HepG2 (cell line): ENCODE data around the gene GPR179. TPM values are rescaled to one million over a fixed set of nuclear protein-coding genes. Genes with fewer than 3 reads are reported as not detected.

ENCODE experiments used
- ATAC-seq: fragments of 200-7000 bp; cut with Tn5 transposase; 3 replicates; pipeline ENCODE4 v1.9.1; 2020; ENCODE audit warnings: mild to moderate bottlenecking, moderate library complexity
- BruUV-seq: library from RNA; stranded (reverse); fragments of 400-500 nt; replicated peaks from 2 replicates; lab custom pipeline; 2021; lab: Mats Ljungman, UMichigan
- CTCF ChIA-PET: fragments of 300-600 bp; formaldehyde crosslinking; extraction: SDS; loops from one replicate; lab custom pipeline; 2021; ENCODE audit warnings: low total read pairs, inconsistent platforms, low intra/inter-chr PET ratio; lab: Yijun Ruan, JAX
- POLR2A ChIA-PET: fragments of 350-600 bp; sonication (Branson Sonifier 250); formaldehyde crosslinking; loops from one replicate; lab custom pipeline; 2020; ENCODE audit warnings: antibody characterized with exemption, inconsistent platforms; lab: Yijun Ruan, JAX
- DNase-seq: peaks from one replicate; pipeline ENCODE4 v3.0.0-alpha.2; 2015; ENCODE audit warnings: low spot score
- FAIRE-seq: peaks from 3 replicates; lab custom pipeline; 2011; peaks lifted over from hg19 to GRCh38; lab: Jason Lieb, UNC
- H2AFZ ChIP-seq: one replicate; pipeline ENCODE4 v1.6.1; 2011; ENCODE audit warnings: low read length, inconsistent platforms
- H3K27ac ChIP-seq: fragments of 300-600 bp; 3 replicates; pipeline ENCODE4 v1.8.0; 2011; ENCODE audit warnings: mixed run types, mild to moderate bottlenecking, mixed read lengths, low read length, inconsistent platforms; ENCODE audit not compliant: insufficient read depth; ENCODE audit errors: extremely low read length
- H3K27me3 ChIP-seq, 2 experiments: fragments of 200-600 bp in 1 of 2; 2 replicates in 1 of 2; 3 replicates in 1 of 2; pipeline versions ENCODE4 v1.6.0 to v1.8.0; 2011; ENCODE audit warnings: low read length in 2 of 2, mild to moderate bottlenecking in 2 of 2, moderate library complexity in 2 of 2, inconsistent platforms in 1 of 2; ENCODE audit not compliant: insufficient read depth in 2 of 2, control insufficient read depth in 1 of 2
- H3K36me3 ChIP-seq, 2 experiments: fragments of 200-600 bp in 1 of 2; replicated peaks in 1 of 2; 2 replicates in 1 of 2; 3 replicates in 1 of 2; pipeline versions ENCODE4 v1.5.1 to v1.8.0; 2011; ENCODE audit warnings: low read length in 2 of 2, inconsistent platforms in 1 of 2; ENCODE audit not compliant: insufficient read depth in 2 of 2, control insufficient read depth in 1 of 2
- H3K4me1 ChIP-seq: 2 replicates; pipeline ENCODE4 v1.5.1; 2012; ENCODE audit warnings: low read length, inconsistent platforms; ENCODE audit not compliant: insufficient read depth
- H3K4me2 ChIP-seq: 2 replicates; pipeline ENCODE4 v1.6.0; 2011; ENCODE audit warnings: low read depth, low read length, inconsistent platforms
- H3K4me3 ChIP-seq, 3 experiments: fragments of 200-600 bp in 1 of 3; sonication (generic), shearing (Covaris generic) in 1 of 3; replicated peaks in 1 of 3; 2 replicates each; pipeline ENCODE4 v1.5.1; 2011 to 2016; ENCODE audit warnings: low read length in 3 of 3, inconsistent platforms in 2 of 3, low read depth in 2 of 3, mild to moderate bottlenecking in 2 of 3, control low read depth in 1 of 3, mixed read lengths in 1 of 3; ENCODE audit not compliant: insufficient read depth in 1 of 3
- H3K79me2 ChIP-seq: one replicate; pipeline ENCODE4 v1.6.1; 2011; ENCODE audit warnings: low read length, inconsistent platforms; ENCODE audit not compliant: insufficient read depth
- H3K9ac ChIP-seq: 2 replicates; pipeline ENCODE4 v1.6.0; 2011; ENCODE audit warnings: mild to moderate bottlenecking, low read depth, low read length, inconsistent platforms; ENCODE audit not compliant: insufficient read depth
- H3K9me3 ChIP-seq: 2 replicates; pipeline ENCODE4 v1.5.1; 2012; ENCODE audit warnings: mild to moderate bottlenecking, low read length
- H4K20me1 ChIP-seq: 2 replicates; pipeline ENCODE4 v1.6.0; 2011; ENCODE audit warnings: inconsistent platforms, mild to moderate bottlenecking, low read length, moderate library complexity; ENCODE audit not compliant: insufficient read depth
- AKNA ChIP-seq: sonication (generic); formaldehyde crosslinking; IDR thresholded peaks from 2 replicates; pipeline ENCODE4 v1.4.0; 2020; ENCODE audit warnings: missing genetic modification reagents, borderline replicate concordance
- HNRNPUL1 ChIP-seq: fragments of 200-400 bp; formaldehyde crosslinking; IDR thresholded peaks from 2 replicates; pipeline ENCODE4 v1.6.1; 2017; ENCODE audit warnings: low read depth, mild to moderate bottlenecking, low read length, moderate library complexity
- SP4 ChIP-seq: sonication (generic); formaldehyde crosslinking; IDR thresholded peaks from 2 replicates; pipeline ENCODE4 v1.8.1; 2023; ENCODE audit warnings: mild to moderate bottlenecking, missing genetic modification reagents
- SP5 ChIP-seq: IDR thresholded peaks from 2 replicates; pipeline ENCODE4 v1.6.1; 2016; ENCODE audit warnings: low read depth, borderline replicate concordance
- TRIM24 ChIP-seq: sonication (generic); formaldehyde crosslinking; IDR thresholded peaks from 2 replicates; pipeline ENCODE4 v1.8.0; 2022; ENCODE audit warnings: mild to moderate bottlenecking, missing genetic modification reagents
- ZGPAT ChIP-seq: IDR thresholded peaks from 2 replicates; pipeline ENCODE4 v1.6.1; 2016; ENCODE audit warnings: mild to moderate bottlenecking
- ZHX2 ChIP-seq, 2 experiments: sonication (generic) in 1 of 2; formaldehyde crosslinking in 1 of 2; IDR thresholded peaks; 2 replicates each; pipeline versions ENCODE4 v1.6.1 to v1.9.0; 2014 to 2022; ENCODE audit warnings: antibody characterized with exemption in 1 of 2, borderline replicate concordance in 1 of 2, inconsistent platforms in 1 of 2, low read depth in 1 of 2, missing genetic modification reagents in 1 of 2
- ZNF24 ChIP-seq: fragments of 450-650 bp; IDR thresholded peaks from 2 replicates; pipeline ENCODE4 v1.6.1; 2017; ENCODE audit warnings: antibody characterized with exemption, mild to moderate bottlenecking
- ZNF503 ChIP-seq: sonication (generic); formaldehyde crosslinking; IDR thresholded peaks from 2 replicates; pipeline ENCODE4 v1.4.0; 2020; ENCODE audit warnings: missing genetic modification reagents
- WGBS: methylation state at CpG from one replicate; pipeline ENCODE4 v1.1.6; 2017; ENCODE audit warnings: low lambda C conversion rate; 5-methylcytosine and 5-hydroxymethylcytosine counted together
- in situ Hi-C: cut with HindIII; loops from 2 replicates; pipeline ENCODE4 v1.10.0; 2017; ENCODE audit warnings: low pct_unique_long_range_greater_than_20kb; ENCODE audit not compliant: extremely low pct_ligation_motif_present
- intact Hi-C: fragments of 100-400 bp; cut with micrococcal nuclease; formaldehyde crosslinking; loops from one replicate; pipeline ENCODE4 v1.10.0; 2022; ENCODE audit not compliant: unreplicated experiment
- polyA plus RNA-seq, 8 experiments: library from polyadenylated mRNA; depleted of rRNA in 3 of 8; stranded (reverse) in 7 of 8; unstranded in 1 of 8; fragments of >200 nt; fragmentation: Illumina TruSeq in 4 of 8; extraction: Trizol in 4 of 8; gene quantifications; 2 replicates each; pipeline versions ENCODE4 v1.2.1 to v1.2.3, GENCODE V29; 2011 to 2016; ENCODE audit warnings: low read depth in 4 of 8, missing spikeins in 1 of 8, mixed read lengths in 1 of 8; ENCODE audit not compliant: insufficient read depth in 1 of 8
- total RNA-seq, 5 experiments: library from RNA; depleted of rRNA; stranded (reverse); fragments of >200 nt; fragmentation: Illumina TruSeq; extraction: Trizol; gene quantifications; 2 replicates each; pipeline ENCODE4 v1.2.3, GENCODE V29; 2016; ENCODE audit warnings: low read depth in 1 of 5

GPR179 gene
- total and polyA plus RNA-seq, 2 of the 13 experiments (the other 11 are each of a cell fraction or from before 2014, with no cell fraction given), result 0.03 TPM; not detected in 1

GRCh38 chr17:38354466-38354865 is 10.7 kb upstream of the GPR179 start:
- peaks cover 84% of the 10 kb centered on the region for H3K4me1 ChIP-seq
- no peak overlapping the region for H3K9ac ChIP-seq
- ChIA-PET CTCF (no interaction called here), POLR2A (interaction anchor here (1.1 to 6.8 kb wide), 3 partner anchors 29 to 60 kb away, joined by 3 to 158 read pairs (median 3); partner anchors contain the start of gene MRPL45)
- DNase-seq (no peak), FAIRE-seq (no peak), ATAC-seq (no peak)
- intact Hi-C loops, result no loop called here
- H3K4me3 ChIP-seq, result peak overlapping the region in 1 of 3 experiments; percentile 91; a peak in 1 of 6 replicates
- no peak overlapping the region for H3K27ac ChIP-seq
- peak overlapping the region; percentile 94 for H3K4me2 ChIP-seq
- no TSS peak for BruUV-seq
- peaks cover 66% of the 10 kb centered on the region for H3K79me2 ChIP-seq
- 93% methylated on average over 7 of the region's 7 CpGs for WGBS
- no peaks in the 10 kb centered on the region for H3K9me3 ChIP-seq
- H2AFZ ChIP-seq, result no peak overlapping the region
- in situ Hi-C loops, result no loop called here
- H4K20me1 ChIP-seq, result peaks cover 17% of the 10 kb centered on the region; the same call in 1 of the 2 replicates
- no peaks in the 10 kb centered on the region for H3K36me3 ChIP-seq
- H3K27me3 ChIP-seq, result no peaks in the 10 kb centered on the region; a peak in 1 of 5 replicates
- no peak for TF ChIP-seq ZNF503
- TF ChIP-seq SP5 (CRISPR knock-in tag), result no peak
- TF ChIP-seq ZNF24, result no peak
- TF ChIP-seq AKNA (CRISPR knock-in tag), result no peak
- no peak for TF ChIP-seq TRIM24
- TF ChIP-seq SP4, result no peak
- no peak for TF ChIP-seq ZGPAT (CRISPR knock-in tag)
- no peak for TF ChIP-seq ZHX2 (IDR thresholded peaks at IDR 0.05; ENCODE audit: low read depth)
- no peak for TF ChIP-seq ZHX2 (CRISPR knock-in tag; IDR thresholded peaks at IDR 0.05; ENCODE audit: borderline replicate concordance)
- TF ChIP-seq HNRNPUL1, result no peak
